BE2C (cell line): Measurements from ENCODE around the gene ZNF316. TPM values are rescaled to one million over a fixed set of nuclear protein-coding genes. Genes with fewer than 3 reads are reported as not detected.
A peak's percentile ranks its signal among the peaks of the same experiment; 100 is the strongest.

Experiments
- DNase-seq: peaks from one replicate; pipeline ENCODE4 v3.0.0-alpha.2; 2020
- H3K27me3 ChIP-seq: fragments of 250-450 bp; sonication (Bioruptor Pico); 2 replicates; pipeline ENCODE4 v1.5.1; 2020; ENCODE audit warnings: mild to moderate bottlenecking
- H3K36me3 ChIP-seq: fragments of 250-450 bp; sonication (Bioruptor Pico); 2 replicates; pipeline ENCODE4 v1.5.1; 2020; ENCODE audit warnings: mild to moderate bottlenecking
- H3K4me1 ChIP-seq: fragments of 250-450 bp; sonication (Bioruptor Pico); 2 replicates; pipeline ENCODE4 v1.5.1; 2020
- H3K4me3 ChIP-seq: 2 replicates; pipeline ENCODE4 v1.5.1; 2011; ENCODE audit warnings: low read depth, low read length
- H3K9me3 ChIP-seq: fragments of 250-450 bp; sonication (Bioruptor Pico); 2 replicates; pipeline ENCODE4 v1.5.1; 2020
- CTCF ChIP-seq: IDR thresholded peaks from 2 replicates; pipeline ENCODE4 v1.5.1; 2012; ENCODE audit warnings: mild to moderate bottlenecking, low read depth, low read length
- polyA plus RNA-seq: library from polyadenylated mRNA; unstranded; fragments of >200 nt; gene quantifications from one replicate; pipeline ENCODE4 v1.2.1, GENCODE V29; 2012; ENCODE audit warnings: low read depth, missing spikeins; ENCODE audit not compliant: insufficient read length, insufficient read depth

The ZNF316 gene
- polyA plus RNA-seq = 58.5 TPM

GRCh38 chr7:6636741-6637543 is at the start of gene ZNF316:
Gene ZNF316, plus strand, starts transcription at chr7:6637318. Its CDS starts 5,092 bp downstream, at chr7:6642410.
- Histone ChIP-seq H3K9me3 (no peaks in the 10 kb centered on the region; the same call in 1 of the 2 replicates), H3K27me3 (no peaks in the 10 kb centered on the region), H3K4me1 (no peaks in the 10 kb centered on the region), H3K4me3 (peak within 1 kb of the TSS; percentile 62), H3K36me3 (peaks cover 30% of the 10 kb centered on the region)
- no peak for TF ChIP-seq CTCF
- peak; percentile 63 for DNase-seq

- no peaks in the 10 kb centered on the region for H3K27me3 ChIP-seq
- no peak for DNase-seq
- TF ChIP-seq CTCF = no peak
- H3K36me3 ChIP-seq = peaks cover 25% of the 10 kb centered on the region
- no peaks in the 10 kb centered on the region for H3K9me3 ChIP-seq
- no peak overlapping the region for H3K4me3 ChIP-seq
- H3K4me1 ChIP-seq = no peaks in the 10 kb centered on the region
Measured at GRCh38 chr7:6588566-6588965, 48.6 kb upstream of the ZNF316 start.

- peak overlapping the region; percentile 38 for H3K4me3 ChIP-seq
- no peaks in the 10 kb centered on the region for H3K27me3 ChIP-seq
- no peak for DNase-seq
- no peaks in the 10 kb centered on the region for H3K9me3 ChIP-seq
- no peak for TF ChIP-seq CTCF
- H3K4me1 ChIP-seq = no peaks in the 10 kb centered on the region
- peaks cover 26% of the 10 kb centered on the region for H3K36me3 ChIP-seq
Measured at GRCh38 chr7:6589151-6589828, 47.8 kb upstream of the ZNF316 start.

- peak; percentile 85 for DNase-seq
- Histone ChIP-seq H3K4me1 (no peaks in the 10 kb centered on the region), H3K27me3 (no peaks in the 10 kb centered on the region), H3K9me3 (no peaks in the 10 kb centered on the region), H3K36me3 (peaks cover 27% of the 10 kb centered on the region), H3K4me3 (peak within 1 kb of the TSS; percentile 76)
- peak; percentile 33 for TF ChIP-seq CTCF
Measured at GRCh38 chr7:6589829-6590644, 47.1 kb upstream of the ZNF316 start, which contains the start of gene INTS15. Gene INTS15, plus strand, starts transcription at chr7:6590021. Its CDS starts 263 bp downstream, at chr7:6590284.

GRCh38 chr7:6590645-6591110 is 46.4 kb upstream of the ZNF316 start:
- no peaks in the 10 kb centered on the region for H3K4me1 ChIP-seq
- no peaks in the 10 kb centered on the region for H3K27me3 ChIP-seq
- H3K9me3 ChIP-seq = no peaks in the 10 kb centered on the region
- no peak for TF ChIP-seq CTCF
- DNase-seq = no peak
- peaks cover 28% of the 10 kb centered on the region for H3K36me3 ChIP-seq
- H3K4me3 ChIP-seq = peak overlapping the region; percentile 76
